Measurements from ENCODE around the gene KCNA5. TPM values are rescaled to one million over a fixed set of nuclear protein-coding genes. Genes with fewer than 3 reads are reported as not detected.

Gene KCNA5
- total RNA-seq, 2 experiments from 2014 or later, result not detected

DNA sequence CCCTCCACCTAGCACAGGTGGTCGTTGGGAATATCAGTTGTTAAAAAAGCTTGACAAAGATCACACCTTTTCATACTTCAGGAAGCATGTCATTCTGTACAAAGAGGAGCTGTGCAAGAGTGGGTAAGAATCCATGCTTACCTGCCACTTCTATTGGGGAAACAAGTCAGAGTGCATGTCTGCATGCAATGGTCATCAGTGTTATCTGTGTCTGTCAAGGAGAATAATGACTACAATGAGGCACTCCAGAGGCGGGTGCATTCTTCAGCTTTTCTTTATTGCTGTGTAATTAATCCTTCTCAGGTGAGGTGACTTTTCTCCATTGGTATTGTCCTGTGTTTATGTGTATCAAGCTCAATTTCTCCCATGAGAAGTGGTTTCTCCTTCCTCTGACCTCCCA is 24.4 kb downstream of the KCNA5 start:
- no peak overlapping the region for H3K27ac Mint-ChIP-seq
- ChIA-PET POLR2A (no interaction called here), CTCF (no interaction called here)
- H3K4me1 Mint-ChIP-seq (ENCODE audit: low read depth), result no peaks in the 10 kb centered on the region
- H3K4me3 ChIP-seq (ENCODE audit: low read length), result no peak overlapping the region
- TF ChIP-seq, protein P1, sequence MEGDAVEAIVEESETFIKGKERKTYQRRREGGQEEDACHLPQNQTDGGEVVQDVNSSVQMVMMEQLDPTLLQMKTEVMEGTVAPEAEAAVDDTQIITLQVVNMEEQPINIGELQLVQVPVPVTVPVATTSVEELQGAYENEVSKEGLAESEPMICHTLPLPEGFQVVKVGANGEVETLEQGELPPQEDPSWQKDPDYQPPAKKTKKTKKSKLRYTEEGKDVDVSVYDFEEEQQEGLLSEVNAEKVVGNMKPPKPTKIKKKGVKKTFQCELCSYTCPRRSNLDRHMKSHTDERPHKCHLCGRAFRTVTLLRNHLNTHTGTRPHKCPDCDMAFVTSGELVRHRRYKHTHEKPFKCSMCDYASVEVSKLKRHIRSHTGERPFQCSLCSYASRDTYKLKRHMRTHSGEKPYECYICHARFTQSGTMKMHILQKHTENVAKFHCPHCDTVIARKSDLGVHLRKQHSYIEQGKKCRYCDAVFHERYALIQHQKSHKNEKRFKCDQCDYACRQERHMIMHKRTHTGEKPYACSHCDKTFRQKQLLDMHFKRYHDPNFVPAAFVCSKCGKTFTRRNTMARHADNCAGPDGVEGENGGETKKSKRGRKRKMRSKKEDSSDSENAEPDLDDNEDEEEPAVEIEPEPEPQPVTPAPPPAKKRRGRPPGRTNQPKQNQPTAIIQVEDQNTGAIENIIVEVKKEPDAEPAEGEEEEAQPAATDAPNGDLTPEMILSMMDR (IDR thresholded peaks at IDR 0.05), result no peak
- DNase-seq (no peak), ATAC-seq (ENCODE audit: poor library complexity) (no peak)
- H3K36me3 ChIP-seq (ENCODE audit: insufficient read depth, low read length), result no peaks in the 10 kb centered on the region
- H3K9me3 Mint-ChIP-seq, result no peaks in the 10 kb centered on the region
- no peak overlapping the region for H3K27ac ChIP-seq (ENCODE audit: low read depth in 1 of 2, low read length in 2 of 2)
- H3K4me1 ChIP-seq (ENCODE audit: insufficient read depth, low read length), result no peaks in the 10 kb centered on the region
- peaks cover 4% of the 10 kb centered on the region for H3K27me3 Mint-ChIP-seq
- no peaks in the 10 kb centered on the region for H3K36me3 Mint-ChIP-seq (ENCODE audit: low read depth)
- intact Hi-C loops (cut with DNase I, micrococcal nuclease), result no loop called here
- peaks cover 0 to 3% of the 10 kb centered on the region in 2 experiments for H3K9me3 ChIP-seq (ENCODE audit: control insufficient read depth in 1 of 2, insufficient read depth in 1 of 2, low read length in 2 of 2)
- H3K4me3 Mint-ChIP-seq, result no peak overlapping the region
- H3K27me3 ChIP-seq (ENCODE audit: control insufficient read depth in 1 of 2, insufficient read depth in 2 of 2, low read length in 2 of 2), result peaks cover 0 to 3% of the 10 kb centered on the region in 2 experiments

DNA sequence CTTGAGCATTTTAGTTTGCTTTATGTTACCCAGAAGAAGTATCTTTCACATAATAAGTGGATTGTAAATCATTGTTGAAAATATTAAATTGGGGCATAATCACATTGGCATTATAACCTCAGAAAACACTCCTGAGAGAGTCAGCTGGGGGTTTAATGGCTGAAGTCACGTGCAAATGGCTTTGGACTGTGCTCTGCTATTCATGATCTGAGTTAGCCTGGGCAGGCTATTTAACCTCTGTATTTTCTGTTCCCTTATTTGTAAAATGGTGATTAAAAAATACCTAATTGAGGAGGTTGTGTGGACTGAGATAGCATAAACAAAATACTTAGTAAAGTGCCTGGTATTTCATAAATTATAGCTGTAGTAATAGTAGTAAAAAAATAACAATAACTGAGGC is 24.9 kb downstream of the KCNA5 start:
- peaks cover 0 to 3% of the 10 kb centered on the region in 2 experiments for H3K9me3 ChIP-seq (ENCODE audit: control insufficient read depth in 1 of 2, insufficient read depth in 1 of 2, low read length in 2 of 2)
- no peaks in the 10 kb centered on the region for H3K36me3 ChIP-seq (ENCODE audit: insufficient read depth, low read length)
- no peaks in the 10 kb centered on the region for H3K4me1 ChIP-seq (ENCODE audit: insufficient read depth, low read length)
- no peak overlapping the region for H3K27ac ChIP-seq (ENCODE audit: low read depth in 1 of 2, low read length in 2 of 2)
- ATAC-seq (ENCODE audit: poor library complexity), result no peak
- no peaks in the 10 kb centered on the region for H3K9me3 Mint-ChIP-seq
- no peaks in the 10 kb centered on the region for H3K36me3 Mint-ChIP-seq (ENCODE audit: low read depth)
- H3K4me1 Mint-ChIP-seq (ENCODE audit: low read depth), result no peaks in the 10 kb centered on the region
- ChIA-PET POLR2A (no interaction called here), CTCF (no interaction called here)
- no peak for DNase-seq
- H3K4me3 Mint-ChIP-seq, result no peak overlapping the region
- peaks cover 0 to 3% of the 10 kb centered on the region in 2 experiments for H3K27me3 ChIP-seq (ENCODE audit: control insufficient read depth in 1 of 2, insufficient read depth in 2 of 2, low read length in 2 of 2)
- TF ChIP-seq, protein P1 (IDR thresholded peaks at IDR 0.05), result no peak
- no peak overlapping the region for H3K4me3 ChIP-seq (ENCODE audit: low read length)
- H3K27ac Mint-ChIP-seq, result no peak overlapping the region
- intact Hi-C loops (cut with DNase I, micrococcal nuclease), result no loop called here
- H3K27me3 Mint-ChIP-seq, result peaks cover 4% of the 10 kb centered on the region

DNA sequence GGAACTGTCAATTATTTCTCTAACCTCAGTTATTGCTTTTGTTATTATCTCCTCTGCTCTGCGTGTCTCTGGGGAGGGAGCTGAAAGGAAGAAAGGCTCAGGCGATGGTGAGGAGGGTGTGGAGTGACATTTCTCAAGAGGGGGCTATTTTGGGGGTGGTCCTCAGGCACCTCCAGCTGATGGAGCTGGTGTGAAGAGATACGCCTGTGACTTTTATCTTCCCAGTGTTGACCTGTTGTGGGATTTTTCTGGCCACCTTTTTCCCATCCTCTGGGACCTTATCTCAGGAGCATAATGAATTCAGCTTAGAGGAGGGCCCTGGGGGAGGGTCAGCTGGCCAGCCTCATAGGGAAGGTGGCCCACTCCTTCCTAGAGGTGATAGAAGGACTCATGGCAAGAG is 26.4 kb downstream of the KCNA5 start:
- ATAC-seq (ENCODE audit: poor library complexity), result no peak
- Histone ChIP-seq H3K4me1 (ENCODE audit: insufficient read depth, low read length) (no peaks in the 10 kb centered on the region), H3K36me3 (ENCODE audit: insufficient read depth, low read length) (no peaks in the 10 kb centered on the region), H3K4me3 (ENCODE audit: low read length) (no peak overlapping the region), H3K27me3 (ENCODE audit: control insufficient read depth in 1 of 2, insufficient read depth in 2 of 2, low read length in 2 of 2) (peaks cover 0 to 3% of the 10 kb centered on the region in 2 experiments), H3K9me3 (ENCODE audit: control insufficient read depth in 1 of 2, insufficient read depth in 1 of 2, low read length in 2 of 2) (peaks cover 0 to 3% of the 10 kb centered on the region in 2 experiments), H3K27ac (ENCODE audit: low read depth in 1 of 2, low read length in 2 of 2) (no peak overlapping the region)
- CTCF ChIA-PET, result no interaction called here
- no peak for DNase-seq
- H3K27ac Mint-ChIP-seq, result no peak overlapping the region
- no peaks in the 10 kb centered on the region for H3K9me3 Mint-ChIP-seq
- no peak overlapping the region for H3K4me3 Mint-ChIP-seq
- H3K27me3 Mint-ChIP-seq, result peaks cover 4% of the 10 kb centered on the region
- intact Hi-C loops (cut with DNase I, micrococcal nuclease), result no loop called here
- POLR2A ChIA-PET, result no interaction called here
- TF ChIP-seq, protein P1 (IDR thresholded peaks at IDR 0.05), result no peak
- no peaks in the 10 kb centered on the region for H3K36me3 Mint-ChIP-seq (ENCODE audit: low read depth)
- H3K4me1 Mint-ChIP-seq (ENCODE audit: low read depth), result no peaks in the 10 kb centered on the region
